ENCODE measurements around the gene ATXN7L3.
"Not testable (repeated sequence)": the region's sequence is repeated elsewhere in the genome, so short reads cannot be mapped to it uniquely, and the experiment has no call there.

The ATXN7L3 gene

DNA sequence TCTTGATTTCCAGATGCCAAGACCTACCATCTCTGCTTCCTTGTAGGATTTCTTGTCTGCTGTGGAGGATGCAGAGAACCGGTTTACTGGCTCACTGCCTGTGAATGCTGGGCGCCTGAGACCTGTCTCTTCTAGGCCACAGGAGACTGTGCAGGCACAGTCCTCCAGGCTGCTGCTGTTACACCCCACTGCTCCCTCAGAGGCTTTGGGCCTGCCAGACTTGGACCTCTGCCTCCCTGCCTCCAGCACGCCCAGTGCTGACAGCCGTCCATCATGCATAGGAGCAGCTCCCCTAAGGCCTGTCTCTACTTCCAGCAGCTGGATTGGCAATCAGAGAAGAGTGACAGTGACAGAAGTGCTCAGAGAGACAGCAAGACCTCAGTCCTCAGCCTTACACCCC is 51.9 kb downstream of the ATXN7L3 start:
- no peak overlapping the region for H3K27ac Mint-ChIP-seq
- no peaks in the 10 kb centered on the region for H3K4me1 Mint-ChIP-seq (ENCODE audit: low read depth)
- H3K27me3 Mint-ChIP-seq, result no peaks in the 10 kb centered on the region
- H3K4me3 Mint-ChIP-seq, result no peak overlapping the region
- peaks cover 3% of the 10 kb centered on the region for H3K36me3 Mint-ChIP-seq
- H3K9me3 Mint-ChIP-seq (ENCODE audit: low read depth), result no peaks in the 10 kb centered on the region

- Mint-ChIP-seq H3K9me3 (ENCODE audit: low read depth) (no peaks in the 10 kb centered on the region), H3K36me3 (peaks cover 2% of the 10 kb centered on the region), H3K27me3 (no peaks in the 10 kb centered on the region), H3K4me3 (no peak overlapping the region), H3K4me1 (ENCODE audit: low read depth) (no peaks in the 10 kb centered on the region), H3K27ac (no peak overlapping the region)
These were observed 53.0 kb downstream of the ATXN7L3 start for GRCh38 chr17:44146375-44147346.

- peaks cover 2% of the 10 kb centered on the region for H3K36me3 Mint-ChIP-seq
- H3K4me1 Mint-ChIP-seq (ENCODE audit: low read depth), result peaks cover 2% of the 10 kb centered on the region
- no peak overlapping the region for H3K27ac Mint-ChIP-seq
- H3K27me3 Mint-ChIP-seq, result no peaks in the 10 kb centered on the region
- no peak overlapping the region for H3K4me3 Mint-ChIP-seq
- no peaks in the 10 kb centered on the region for H3K9me3 Mint-ChIP-seq (ENCODE audit: low read depth)
These were observed 54.5 kb downstream of the ATXN7L3 start for GRCh38 chr17:44144966-44145739.

- H3K4me1 Mint-ChIP-seq (ENCODE audit: low read depth); H3K27ac Mint-ChIP-seq; H3K9me3 Mint-ChIP-seq (ENCODE audit: low read depth); H3K4me3 Mint-ChIP-seq; H3K36me3 Mint-ChIP-seq; H3K27me3 Mint-ChIP-seq: not testable (repeated sequence)
These were observed 55.8 kb downstream of the ATXN7L3 start for GRCh38 chr17:44143921-44144320.

All from activated naive CD8-positive, alpha-beta T cell (primary cell).